ENCODE data around the gene C1QTNF6.

C1QTNF6 gene

DNA sequence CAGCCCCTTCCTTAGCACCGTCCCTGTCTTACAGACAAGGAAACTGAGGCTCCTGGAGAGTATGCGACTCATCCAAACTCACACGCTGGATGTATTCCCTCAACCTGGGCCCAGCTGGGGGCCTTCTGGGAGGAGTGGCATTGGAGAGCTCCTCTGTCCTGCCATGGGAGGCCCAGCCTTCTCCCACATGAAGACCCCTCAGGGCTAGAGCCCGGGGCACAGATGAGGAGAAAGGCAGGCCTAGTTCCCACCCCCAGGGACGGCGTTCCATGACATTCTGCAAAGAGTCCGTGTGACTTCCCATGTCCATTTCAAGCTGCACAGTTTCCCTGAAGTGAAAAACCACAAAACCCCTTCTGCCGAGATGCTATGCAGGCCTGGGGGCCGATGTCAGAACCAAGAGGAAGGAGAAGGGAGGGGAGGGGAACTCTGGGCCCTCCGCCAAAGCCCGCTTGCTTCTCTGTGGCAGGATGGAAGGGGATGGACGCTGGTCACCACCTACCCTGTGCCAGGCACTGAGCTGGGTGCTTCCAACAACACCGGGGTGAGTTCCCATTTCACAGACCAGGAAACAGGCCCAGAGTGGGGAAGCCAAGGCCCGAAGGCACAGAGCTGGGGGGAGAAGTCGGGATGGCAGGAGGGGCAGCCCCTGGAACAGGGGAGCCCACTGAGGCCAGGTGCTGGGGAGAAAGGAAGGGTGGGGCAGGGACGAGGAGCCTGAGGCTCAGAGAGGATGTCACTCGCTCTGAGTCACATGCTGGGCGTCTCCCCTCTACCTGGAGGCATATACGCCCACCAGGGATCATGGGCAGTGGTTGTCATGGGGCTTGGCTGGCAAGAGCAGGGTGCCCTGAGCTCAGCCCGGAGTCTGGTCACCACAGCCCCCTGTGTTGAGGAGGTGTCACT is 40.3 kb upstream of the C1QTNF6 start:
- ChIA-PET POLR2A (no interaction called here), CTCF (interaction anchor here (1.2 to 5.3 kb wide), 8 partner anchors 9 to 62 kb away, joined by 3 to 45 read pairs (median 10); partner anchors contain the start of gene RAC2)
- DNase-seq (ENCODE audit: extremely low spot score), result no peak
- TF ChIP-seq CTCF (IDR thresholded peaks at IDR 0.05; ENCODE audit: control extremely low read depth, extremely low read depth, low read depth, missing control alignments), result no peak

- ChIA-PET CTCF (interaction anchor here (2.4 to 3.3 kb wide), 2 partner anchors 17 to 35 kb away, joined by 15 to 20 read pairs; partner anchors contain the start of gene RAC2), POLR2A (interaction anchor here (1.2 kb wide), 1 partner anchor 16 kb away, joined by 5 read pairs; no protein-coding TSS in a partner anchor)
- no peak for DNase-seq (ENCODE audit: extremely low spot score)
- no peak for TF ChIP-seq CTCF (IDR thresholded peaks at IDR 0.05; ENCODE audit: control extremely low read depth, extremely low read depth, low read depth, missing control alignments)
Observed at GRCh38 chr22:37226514-37226913, 38.5 kb upstream of the C1QTNF6 start.

DNA sequence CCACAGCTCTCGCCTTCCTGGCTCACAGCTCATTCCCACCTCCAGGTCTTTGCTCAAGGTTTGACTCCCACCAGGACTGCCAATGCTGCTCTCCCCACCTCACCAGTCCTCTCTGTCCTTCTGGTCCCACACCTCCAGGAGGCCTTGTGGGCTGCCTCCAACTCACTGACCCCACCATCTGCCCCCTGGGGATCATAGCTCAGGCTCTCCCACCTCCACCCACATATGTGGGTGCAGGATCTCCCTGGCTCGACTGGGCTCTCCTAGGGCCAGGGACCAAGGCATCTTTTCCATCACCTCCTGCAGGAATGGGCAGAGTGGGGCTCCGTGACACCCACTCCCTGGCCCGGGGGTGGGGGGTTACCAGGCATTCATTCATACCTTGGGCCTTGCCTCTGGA is 38.0 kb upstream of the C1QTNF6 start:
- no peak for DNase-seq (ENCODE audit: extremely low spot score)
- ChIA-PET CTCF (interaction anchor here (1.0 to 3.3 kb wide), 3 partner anchors 17 to 35 kb away, joined by 4 to 20 read pairs (median 15); partner anchors contain the start of gene RAC2), POLR2A (interaction anchor here (1.2 kb wide), 1 partner anchor 16 kb away, joined by 5 read pairs; no protein-coding TSS in a partner anchor)
- no peak for TF ChIP-seq CTCF (IDR thresholded peaks at IDR 0.05; ENCODE audit: control extremely low read depth, extremely low read depth, low read depth, missing control alignments)

DNA sequence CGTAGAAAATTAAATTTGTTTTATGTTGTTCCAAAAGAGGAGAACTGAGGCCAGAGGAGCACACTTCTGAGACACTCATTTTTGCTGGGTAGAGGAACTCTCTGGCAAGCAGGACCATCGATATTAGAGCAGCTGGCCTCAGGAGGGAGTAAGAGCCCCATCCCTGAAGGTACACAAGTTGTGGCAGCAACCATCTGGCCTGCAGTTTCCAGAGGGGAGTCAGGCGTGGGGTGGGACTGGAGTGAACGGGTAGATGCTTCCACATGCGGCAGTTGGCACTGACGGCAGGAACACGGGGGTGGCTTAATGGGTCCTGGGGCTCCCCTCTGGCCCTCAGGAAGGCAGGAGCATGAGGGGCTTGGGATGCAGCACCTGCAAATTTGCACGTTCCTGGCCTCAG is 37.4 kb upstream of the C1QTNF6 start:
- DNase-seq (ENCODE audit: extremely low spot score), result no peak
- TF ChIP-seq CTCF (IDR thresholded peaks at IDR 0.05; ENCODE audit: control extremely low read depth, extremely low read depth, low read depth, missing control alignments), result peak; percentile 18
- ChIA-PET CTCF (interaction anchor here (0.9 to 3.3 kb wide), 4 partner anchors 18 to 42 kb away, joined by 3 to 20 read pairs (median 10); partner anchors contain the start of gene RAC2), POLR2A (interaction anchor here (1.2 kb wide), 1 partner anchor 17 kb away, joined by 5 read pairs; no protein-coding TSS in a partner anchor)

- ChIA-PET POLR2A (no interaction called here), CTCF (interaction anchor here (0.9 to 3.3 kb wide), 6 partner anchors 9 to 43 kb away, joined by 3 to 20 read pairs (median 8); partner anchors contain the start of gene RAC2)
- DNase-seq (ENCODE audit: extremely low spot score), result no peak
- TF ChIP-seq CTCF (IDR thresholded peaks at IDR 0.05; ENCODE audit: control extremely low read depth, extremely low read depth, low read depth, missing control alignments), result no peak
Observed at GRCh38 chr22:37224757-37225420, 36.8 kb upstream of the C1QTNF6 start.

DNA sequence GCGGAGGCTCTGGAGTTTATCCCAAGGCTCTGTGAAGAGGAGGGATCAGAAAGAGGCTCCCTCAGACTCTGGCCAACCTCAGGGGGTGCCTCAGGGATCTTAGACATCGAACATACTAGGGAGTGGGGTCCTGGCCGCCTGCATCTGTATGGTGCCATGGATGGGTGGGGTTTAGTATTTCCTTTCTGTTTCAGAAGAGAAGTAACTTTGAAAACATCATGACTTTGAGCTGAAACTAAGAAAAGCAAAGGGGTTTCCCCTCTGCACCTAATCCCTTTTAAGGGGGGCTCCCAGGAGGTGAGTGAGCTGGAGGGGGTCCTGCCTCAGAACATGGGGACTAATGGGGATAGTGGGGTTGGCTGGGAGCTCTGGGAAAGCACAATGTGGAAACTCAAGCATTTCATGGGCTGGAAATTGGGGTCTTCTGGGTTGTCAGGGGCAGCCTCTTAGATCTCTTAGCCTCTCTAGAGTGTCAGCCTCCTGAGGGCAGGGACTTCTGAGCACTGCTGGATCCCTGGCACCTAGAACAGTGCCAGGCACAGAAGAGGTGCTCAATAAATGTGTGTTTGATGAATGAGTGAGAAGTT is 36.0 kb upstream of the C1QTNF6 start:
- DNase-seq (ENCODE audit: extremely low spot score), result peak; percentile 71
- CTCF ChIA-PET, result interaction anchor here (1.4 to 3.3 kb wide), 3 partner anchors 8 to 24 kb away, joined by 5 to 15 read pairs (median 11); partner anchors contain the start of gene RAC2
- no peak for TF ChIP-seq CTCF (IDR thresholded peaks at IDR 0.05; ENCODE audit: control extremely low read depth, extremely low read depth, low read depth, missing control alignments)
- POLR2A ChIA-PET, result no interaction called here

Measured in GM10248 (cell line).